GM18502 (cell line): ENCODE results near the gene TSSC4.
A peak's percentile ranks its signal among the peaks of the same experiment; 100 is the strongest.

Experiments used
- ATAC-seq: cut with Tn5 transposase; IDR thresholded peaks from one replicate; pipeline ENCODE4 v1.9.1; 2021; ENCODE audit warnings: mild to moderate bottlenecking; ENCODE audit not compliant: unreplicated experiment, poor library complexity

Gene TSSC4

DNA sequence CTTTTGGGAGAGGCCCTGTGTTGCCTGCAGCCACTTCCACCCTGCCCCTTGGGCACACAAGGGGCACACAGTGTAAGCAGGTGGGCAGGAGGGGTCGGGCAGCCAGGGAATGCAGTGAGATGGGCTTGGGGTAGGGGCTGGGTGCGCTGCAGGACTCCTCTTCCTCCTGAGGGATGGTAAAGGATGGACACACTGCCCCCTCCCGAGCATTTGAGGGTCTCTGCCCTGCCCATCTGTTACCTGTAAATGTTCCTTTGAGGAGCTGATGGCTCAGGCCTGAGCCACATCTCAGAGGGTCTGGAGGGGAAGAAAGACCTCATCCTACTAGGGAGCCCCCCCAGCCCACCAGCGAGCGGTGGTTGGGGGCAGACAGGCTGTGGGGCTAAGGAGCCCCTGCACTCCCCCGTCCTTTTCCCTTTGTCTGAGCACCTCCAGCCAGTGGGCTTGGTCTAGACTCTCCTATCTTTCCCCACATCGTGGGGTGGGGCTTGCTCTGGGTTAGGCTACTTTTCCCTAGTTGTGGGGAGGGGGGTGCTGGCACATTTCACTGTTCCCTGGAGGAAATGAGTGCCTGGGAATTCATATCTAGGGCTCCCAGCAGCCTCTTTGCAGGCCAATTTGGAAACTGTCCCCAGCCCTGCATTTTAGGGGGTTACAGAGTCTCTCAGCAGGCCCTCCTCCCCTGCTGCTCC, 1.7 kb upstream of the TSSC4 start:
- no peak for ATAC-seq

GRCh38 chr11:2399488-2400068, 972 bp upstream of the TSSC4 start:
- ATAC-seq: peak; percentile 3

GRCh38 chr11:2400762-2401435, 349 bp downstream of the TSSC4 start:
- no peak for ATAC-seq

- no peak for ATAC-seq
These were observed 960 bp downstream of the TSSC4 start for GRCh38 chr11:2401436-2401984.

DNA sequence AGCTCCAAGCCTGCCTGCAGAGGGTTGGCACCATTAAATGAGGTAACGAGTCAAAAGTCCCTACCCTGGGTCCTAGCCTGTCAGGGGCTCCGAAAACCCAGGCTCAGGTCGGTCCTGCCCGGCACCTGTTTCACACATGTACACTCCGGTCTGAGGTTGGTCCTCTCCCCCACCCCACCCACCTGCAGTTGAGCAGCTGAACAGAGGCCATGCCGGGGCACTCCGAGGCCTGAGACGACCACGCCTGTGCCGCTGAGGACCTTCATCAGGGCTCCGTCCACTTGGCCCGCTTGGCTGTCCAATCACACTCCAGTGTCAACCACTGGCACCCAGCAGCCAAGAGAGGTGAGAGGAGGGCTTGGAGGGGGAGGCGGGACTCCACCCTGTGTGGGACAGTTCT, 1.6 kb downstream of the TSSC4 start:
- no peak for ATAC-seq

- ATAC-seq: no peak
These were observed 2.5 kb downstream of the TSSC4 start for GRCh38 chr11:2402890-2403645.

DNA sequence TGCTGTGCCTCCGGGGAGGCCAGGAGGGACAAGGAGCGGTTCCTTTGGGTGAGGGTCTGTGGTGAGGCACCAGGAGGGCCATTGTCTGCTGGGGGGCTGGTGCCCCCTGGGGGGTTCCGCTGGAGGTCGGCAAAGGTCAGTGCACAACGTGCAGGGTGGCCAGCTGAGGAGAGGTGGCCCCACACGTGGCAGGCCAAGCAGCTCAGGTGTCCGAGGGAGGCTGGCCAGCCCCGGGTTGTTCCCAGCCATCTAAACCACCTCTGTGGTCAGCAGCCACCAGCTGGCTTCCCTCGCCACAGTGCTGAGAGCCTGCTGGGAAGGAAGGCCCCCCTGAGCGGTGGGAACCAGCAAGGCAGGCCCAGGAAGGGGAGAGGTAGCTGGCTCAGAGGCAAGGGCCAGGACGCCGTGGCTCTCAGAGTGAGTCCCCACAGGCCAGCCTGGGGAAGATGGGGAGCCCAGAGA, 4.2 kb downstream of the TSSC4 start:
- ATAC-seq: no peak

DNA sequence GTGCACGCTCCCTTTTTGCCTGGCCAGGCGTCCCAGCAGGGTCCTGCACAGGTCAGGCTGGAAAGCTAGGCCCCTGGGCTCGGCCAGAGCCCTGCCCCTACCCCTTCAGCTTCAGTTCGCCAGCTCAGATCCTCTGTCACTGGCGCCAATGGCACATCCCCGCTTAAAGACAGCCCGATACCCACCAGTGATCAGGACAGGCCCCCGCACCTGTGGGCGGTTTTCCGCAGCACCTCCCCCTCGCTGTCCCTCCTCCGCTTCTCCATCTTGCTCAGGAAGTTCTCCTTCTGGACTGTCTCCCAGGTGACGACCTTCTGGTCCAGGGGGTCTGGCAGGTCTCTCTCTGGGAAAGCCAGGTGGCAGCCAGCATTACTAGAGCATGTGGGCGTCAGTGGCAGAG, 5.9 kb downstream of the TSSC4 start:
- no peak for ATAC-seq

- ATAC-seq: no peak
These were observed 6.4 kb downstream of the TSSC4 start for GRCh38 chr11:2406878-2407410.

- no peak for ATAC-seq
These were observed 8.1 kb downstream of the TSSC4 start for GRCh38 chr11:2408671-2409070.

GRCh38 chr11:2409126-2409525, 8.6 kb downstream of the TSSC4 start:
- ATAC-seq: no peak

GRCh38 chr11:2409611-2410468, 9.3 kb downstream of the TSSC4 start:
- ATAC-seq: no peak

GRCh38 chr11:2410616-2411015, 10.1 kb downstream of the TSSC4 start:
- ATAC-seq: no peak

DNA sequence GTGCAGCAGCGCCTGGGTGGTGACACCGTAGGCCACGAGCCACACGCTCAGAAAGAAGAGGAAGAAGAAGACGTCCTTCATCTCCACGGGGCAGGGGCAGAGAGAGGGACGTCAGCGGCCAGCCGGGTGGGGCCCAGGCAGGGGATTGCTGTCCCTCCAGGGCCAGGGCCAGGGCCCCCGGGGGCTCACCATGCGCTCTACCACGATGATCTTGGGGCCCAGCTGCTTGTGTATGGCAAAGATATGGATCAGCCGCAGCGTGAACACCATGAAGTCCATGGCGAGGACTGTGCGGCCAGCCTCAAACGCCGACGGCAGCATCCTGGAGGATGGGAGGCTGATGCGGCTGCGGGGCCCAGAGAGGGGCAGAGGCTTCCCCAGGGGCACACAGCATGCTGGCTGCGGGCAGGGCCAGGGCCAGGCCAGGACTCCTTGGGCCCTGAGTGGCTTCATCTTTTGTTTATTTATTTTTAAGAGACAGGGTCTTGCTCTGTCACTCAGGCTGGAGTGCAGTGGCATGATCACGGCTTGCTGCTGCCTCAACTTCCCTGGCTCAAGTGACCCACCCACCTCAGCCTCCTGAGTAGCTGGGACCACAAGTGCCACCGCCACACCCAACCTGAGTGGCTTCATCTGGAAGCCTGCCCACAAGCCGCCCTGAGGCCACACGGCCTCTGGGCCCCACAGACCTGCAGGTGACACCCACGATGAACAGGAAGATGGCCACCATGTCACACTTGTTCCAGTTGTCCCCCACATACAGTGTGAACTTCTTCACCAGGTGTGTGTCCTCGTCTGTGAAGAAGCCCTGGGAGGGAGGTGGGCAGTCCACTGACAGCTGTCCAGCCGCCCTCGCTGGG, 11.1 kb downstream of the TSSC4 start:
- no peak for ATAC-seq

DNA sequence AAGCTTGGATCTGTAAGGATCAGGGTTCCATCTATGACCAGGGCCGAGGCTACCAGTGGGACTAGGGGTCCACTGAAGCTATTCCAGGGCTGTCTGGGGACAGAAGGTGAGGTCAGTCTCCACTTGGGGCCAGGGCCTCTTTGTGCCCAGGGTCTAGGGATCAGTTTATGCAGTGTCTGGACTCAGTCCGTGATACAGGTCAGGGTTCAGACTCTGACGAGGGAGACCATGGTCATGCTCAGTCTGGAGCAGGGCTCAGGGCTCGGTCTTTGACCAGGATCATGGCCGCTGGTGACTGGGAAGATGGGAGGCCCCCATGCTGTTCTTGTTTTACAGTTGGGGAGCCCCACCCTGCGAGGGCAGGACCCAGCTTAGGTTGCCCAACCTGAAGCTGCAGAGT, 11.8 kb downstream of the TSSC4 start:
- no peak for ATAC-seq

DNA sequence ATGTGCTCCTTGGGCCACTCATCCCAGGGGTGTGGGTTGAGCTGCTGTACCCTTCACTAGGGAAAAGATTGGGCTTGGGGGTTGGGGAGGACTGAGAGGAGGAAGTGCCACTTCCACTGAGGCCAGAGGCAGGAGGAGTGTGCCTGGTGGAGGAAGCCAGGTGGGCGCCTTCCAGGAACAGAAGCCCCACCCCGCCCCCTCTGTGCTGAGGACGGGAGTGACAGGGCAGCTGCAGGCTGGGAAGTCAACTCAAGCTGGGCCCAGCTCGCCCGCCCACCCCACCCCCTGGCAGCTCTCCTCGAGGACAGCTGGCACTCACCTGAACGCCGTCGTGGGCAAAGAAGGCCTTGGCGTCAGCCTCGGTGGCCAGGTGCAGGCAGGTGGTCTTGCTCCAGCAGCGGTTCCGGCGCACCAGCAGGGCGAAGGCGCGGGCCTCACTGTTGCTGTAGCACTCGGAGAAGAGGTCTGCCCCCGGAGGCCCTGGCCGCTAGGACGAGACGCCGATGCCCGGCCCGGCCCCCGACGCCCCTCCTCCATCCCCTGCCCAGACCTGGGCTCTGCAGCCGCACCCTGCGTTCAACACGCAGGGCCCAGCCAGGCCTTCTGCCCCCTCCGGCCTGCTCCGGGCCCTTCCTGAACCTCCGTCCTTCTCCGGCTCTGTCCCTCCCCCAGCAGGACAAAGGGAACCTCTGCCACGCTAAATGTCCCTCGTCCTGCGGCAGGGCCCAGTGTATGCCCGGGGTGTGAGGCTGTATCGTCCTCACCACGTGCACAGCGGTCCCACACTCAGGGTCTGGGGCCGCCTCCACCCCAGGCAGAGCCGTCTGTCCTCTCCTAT, 13.4 kb downstream of the TSSC4 start:
- ATAC-seq: no peak

GRCh38 chr11:2414616-2415015, 14.1 kb downstream of the TSSC4 start:
- no peak for ATAC-seq

GRCh38 chr11:2415171-2415570, 14.6 kb downstream of the TSSC4 start:
- no peak for ATAC-seq
